ENCODE results near the gene KRT3.

DNA sequence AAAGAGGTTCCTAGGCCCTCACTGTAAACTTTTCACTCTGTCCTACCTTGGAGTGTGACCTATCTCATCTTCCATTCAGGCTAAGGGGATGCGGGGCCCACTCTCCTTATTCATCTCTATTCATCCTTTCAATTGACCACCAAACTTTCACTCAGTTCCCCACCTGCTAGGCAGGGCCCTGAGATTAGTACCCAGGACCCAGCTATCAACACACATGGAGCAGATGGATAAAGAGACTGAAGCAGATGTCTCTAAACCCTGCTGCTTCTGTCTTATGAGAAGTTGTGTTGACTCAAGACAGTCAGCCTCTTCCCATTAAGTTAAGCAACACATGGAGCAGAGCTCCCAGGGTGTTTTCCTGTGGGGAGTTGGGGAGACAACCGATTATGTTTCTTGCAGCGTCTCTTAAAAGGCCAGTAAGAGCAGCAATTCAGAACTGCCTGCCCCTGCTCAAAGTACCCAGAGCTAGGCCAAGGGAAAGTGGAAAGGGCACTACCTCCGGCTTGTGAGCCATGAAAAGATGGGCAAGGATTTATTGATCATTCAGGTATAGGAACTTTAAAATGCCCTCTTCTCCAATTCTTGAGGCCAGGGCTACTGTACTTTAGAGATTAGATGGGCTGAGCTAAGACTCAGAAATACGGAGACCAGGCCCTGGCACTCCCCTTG is 29.4 kb downstream of the KRT3 start:
- TF ChIP-seq, protein P1, sequence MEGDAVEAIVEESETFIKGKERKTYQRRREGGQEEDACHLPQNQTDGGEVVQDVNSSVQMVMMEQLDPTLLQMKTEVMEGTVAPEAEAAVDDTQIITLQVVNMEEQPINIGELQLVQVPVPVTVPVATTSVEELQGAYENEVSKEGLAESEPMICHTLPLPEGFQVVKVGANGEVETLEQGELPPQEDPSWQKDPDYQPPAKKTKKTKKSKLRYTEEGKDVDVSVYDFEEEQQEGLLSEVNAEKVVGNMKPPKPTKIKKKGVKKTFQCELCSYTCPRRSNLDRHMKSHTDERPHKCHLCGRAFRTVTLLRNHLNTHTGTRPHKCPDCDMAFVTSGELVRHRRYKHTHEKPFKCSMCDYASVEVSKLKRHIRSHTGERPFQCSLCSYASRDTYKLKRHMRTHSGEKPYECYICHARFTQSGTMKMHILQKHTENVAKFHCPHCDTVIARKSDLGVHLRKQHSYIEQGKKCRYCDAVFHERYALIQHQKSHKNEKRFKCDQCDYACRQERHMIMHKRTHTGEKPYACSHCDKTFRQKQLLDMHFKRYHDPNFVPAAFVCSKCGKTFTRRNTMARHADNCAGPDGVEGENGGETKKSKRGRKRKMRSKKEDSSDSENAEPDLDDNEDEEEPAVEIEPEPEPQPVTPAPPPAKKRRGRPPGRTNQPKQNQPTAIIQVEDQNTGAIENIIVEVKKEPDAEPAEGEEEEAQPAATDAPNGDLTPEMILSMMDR (IDR thresholded peaks at IDR 0.05), result no peak
- no peak for TF ChIP-seq POLR2A (IDR thresholded peaks at IDR 0.05)
